RKO (cell line): ENCODE data around the gene CTPS2.
"Not testable (repeated sequence)": the region's sequence is repeated elsewhere in the genome, so short reads cannot be mapped to it uniquely, and the experiment has no call there.

Source experiments
- DNase-seq: peaks from one replicate; pipeline ENCODE4 v3.0.0-alpha.2; 2016; ENCODE audit warnings: low spot score

Gene CTPS2

DNA sequence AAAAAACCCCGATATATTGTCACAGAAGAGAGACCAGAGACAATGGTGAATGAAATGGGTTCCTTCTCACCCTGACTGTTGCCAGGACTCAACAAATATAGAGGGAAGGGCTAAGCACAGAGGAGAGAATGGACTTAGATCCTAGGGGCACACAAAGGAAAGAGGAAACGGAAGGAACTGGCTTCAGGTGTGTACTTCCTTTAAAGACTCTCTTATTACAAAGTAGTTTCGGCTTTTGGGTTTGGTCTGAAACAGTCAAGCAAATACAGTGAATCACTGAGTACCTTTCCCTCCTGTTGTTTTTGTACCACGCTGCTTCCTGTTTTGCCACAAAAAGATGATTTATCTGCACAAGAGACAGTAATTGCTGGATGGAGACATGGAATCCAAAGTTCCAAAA, 108.6 kb downstream of the CTPS2 start:
- DNase-seq = no peak

DNA sequence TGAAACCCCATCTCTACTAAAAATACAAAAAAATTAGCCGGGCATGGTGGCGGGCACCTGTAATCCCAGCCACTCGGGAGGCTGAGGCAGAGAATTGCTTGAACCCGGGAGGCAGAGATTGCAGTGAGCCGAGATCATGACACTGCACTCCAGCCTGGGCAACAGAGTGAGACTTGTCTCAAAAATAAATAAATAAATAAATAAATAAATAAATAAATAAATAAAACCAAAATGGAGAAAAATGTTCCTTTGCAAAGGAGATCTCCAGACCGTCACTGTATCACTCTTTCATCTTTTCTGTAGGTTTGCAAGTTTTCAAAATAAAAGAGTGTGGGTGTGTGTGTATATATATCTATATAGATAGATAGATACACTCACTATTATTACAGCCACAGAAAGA, 109.2 kb downstream of the CTPS2 start:
- not testable (repeated sequence) for DNase-seq

DNA sequence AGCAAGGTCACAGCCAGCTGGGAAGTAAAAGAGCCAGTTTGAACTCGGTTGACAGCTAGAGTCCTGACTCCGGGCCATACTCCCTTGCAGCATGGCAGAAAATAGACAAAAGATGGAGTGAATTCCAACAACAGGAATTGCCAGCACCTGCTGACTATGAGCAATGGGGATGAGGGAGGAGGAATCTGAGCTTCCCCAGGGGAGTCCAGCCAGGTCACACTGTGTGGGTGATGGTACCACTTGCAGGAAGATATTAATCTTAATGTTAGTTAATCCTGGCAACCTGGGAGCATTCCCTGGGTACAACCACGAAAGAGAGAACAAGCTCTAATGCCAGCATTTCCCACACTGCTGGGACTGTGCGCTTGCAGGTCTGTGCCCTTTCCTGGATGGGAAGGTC, 110.6 kb downstream of the CTPS2 start:
- no peak for DNase-seq

DNA sequence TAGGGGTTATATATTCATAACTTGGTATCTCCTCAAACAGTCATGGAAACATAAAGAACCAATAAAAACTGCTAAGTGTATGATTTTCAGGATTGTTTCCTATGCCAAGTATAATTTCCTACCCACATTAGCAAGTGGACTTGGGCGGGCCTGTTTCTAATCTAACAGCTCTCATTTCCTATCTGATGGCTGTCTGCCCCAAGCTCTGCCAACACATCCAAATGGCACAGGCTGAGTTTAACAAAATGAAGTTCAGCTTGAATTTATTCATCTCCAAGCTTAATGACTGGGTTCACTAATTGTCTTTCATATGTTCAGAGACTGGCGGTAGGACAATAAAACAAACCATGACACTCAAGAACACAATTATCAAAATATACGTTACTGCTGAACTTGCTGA, 118.0 kb downstream of the CTPS2 start:
- no peak for DNase-seq

DNA sequence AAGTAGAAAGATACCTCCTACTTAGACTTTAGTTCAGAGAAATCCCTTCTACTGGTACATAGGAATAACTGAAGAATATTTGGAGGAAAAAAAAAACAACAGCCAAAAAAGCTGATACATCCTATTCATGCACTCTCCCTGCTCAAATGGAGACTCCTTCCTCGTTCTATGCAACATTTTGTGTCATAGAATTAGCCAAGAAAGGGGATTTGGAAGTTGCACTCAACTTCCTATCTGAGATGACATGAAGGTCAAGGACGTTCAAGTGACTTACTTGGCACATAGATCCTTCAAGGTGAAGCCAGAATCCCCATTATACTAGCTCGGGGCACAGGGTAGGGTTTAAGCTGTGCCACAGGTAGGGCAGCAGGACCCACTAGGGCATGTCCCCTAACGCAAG, 118.7 kb downstream of the CTPS2 start:
- DNase-seq = no peak

DNA sequence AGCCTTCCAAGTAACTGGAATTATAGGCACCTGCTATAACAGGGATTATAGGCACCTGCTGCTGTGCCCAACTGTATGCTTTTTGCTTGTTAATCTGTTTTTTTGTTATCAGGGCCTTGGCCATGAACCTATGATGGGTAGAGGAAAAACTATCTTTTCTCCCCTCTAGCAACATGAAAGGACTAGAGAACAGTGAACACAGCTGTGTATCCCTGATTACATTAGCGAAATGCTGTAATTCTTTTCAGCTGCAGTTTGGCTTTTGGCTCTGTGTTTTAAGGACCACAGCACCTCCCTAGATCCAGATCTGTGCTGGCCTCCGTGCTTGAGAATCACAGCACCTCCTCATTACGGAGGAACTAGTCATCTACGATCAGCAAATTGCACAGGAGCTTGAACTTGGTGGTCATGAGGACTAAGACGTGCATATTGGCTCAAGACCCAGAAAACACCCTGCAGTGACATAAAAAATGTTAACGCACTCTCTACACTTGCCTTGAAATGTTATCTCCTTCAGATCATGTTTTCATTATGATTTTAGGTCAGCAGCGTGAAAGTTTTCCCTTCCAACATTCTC, 120.2 kb downstream of the CTPS2 start:
- no peak for DNase-seq

DNA sequence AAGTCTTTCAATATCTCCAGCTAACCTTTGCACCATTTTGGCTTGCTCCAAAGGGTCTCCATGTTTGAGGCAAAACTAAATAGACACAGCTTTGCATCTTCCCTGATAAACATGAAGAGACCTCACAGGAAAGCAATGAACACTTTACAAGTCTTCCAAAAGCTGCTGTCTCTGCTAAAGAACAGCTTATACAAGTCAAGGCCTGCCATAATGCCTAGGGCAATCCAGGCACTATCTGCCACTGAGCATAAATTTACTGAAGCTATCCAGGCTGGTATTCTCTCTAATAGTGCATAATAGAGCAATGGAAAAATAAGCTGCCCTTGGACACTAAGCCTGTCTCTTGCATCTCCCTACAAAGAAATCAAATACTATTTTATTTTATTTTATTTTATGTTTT, 122.6 kb downstream of the CTPS2 start:
- no peak for DNase-seq

DNA sequence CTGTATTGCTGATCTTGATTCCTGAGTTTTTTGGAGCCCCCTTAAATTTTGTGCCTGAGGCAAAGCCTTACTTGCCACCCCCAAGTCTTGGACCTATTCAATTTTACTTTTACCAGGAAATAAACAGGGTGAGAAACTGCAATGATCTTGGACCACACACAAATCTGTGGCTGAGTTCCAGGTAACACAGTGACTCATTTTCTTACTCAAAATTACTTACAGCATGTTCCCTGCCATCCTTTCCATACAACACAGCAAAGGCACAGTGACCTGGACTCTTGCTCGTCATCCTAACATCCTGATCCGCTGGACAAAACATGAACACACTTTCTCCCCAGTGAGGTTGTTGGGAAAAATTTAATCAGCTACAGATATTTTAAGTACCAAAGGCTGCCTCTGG, 123.3 kb downstream of the CTPS2 start:
- peak; percentile 28 for DNase-seq

DNA sequence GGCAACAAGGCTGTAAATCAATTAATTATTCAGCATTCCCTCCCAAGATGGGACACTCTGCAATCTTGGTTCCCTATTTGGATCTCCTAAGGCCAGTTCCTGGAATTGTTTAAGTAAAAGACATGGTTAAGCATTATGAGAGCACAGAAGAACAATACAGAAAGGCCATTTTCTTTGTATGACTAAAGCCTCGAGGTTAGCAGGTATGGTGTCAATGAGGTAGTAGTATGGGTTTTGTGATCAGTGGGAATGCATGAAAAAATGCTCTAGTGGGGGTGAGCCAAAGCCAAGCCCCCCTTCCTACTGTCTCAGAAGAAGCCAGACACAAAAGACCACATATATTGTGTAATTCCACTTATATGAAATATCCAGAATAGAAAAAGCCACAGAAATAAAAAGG, 124.2 kb downstream of the CTPS2 start:
- DNase-seq = no peak

DNA sequence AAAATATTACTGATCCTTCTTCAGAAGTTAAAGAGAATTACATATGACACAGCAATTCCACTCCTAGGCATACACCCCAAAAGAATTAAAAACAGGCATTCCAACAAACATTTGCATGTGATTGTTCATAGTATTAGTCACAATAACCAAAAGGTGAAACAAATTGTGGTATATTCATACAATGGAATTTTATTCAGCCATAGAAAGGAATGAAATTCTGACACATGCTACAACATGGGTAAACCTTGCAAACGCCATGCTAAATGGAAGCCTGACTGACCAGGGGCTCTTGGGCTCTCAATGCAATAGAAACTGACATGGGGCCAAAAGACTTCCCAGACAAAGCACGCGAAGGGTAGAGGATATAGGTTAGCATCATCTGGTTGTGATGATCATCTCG, 124.6 kb downstream of the CTPS2 start:
- DNase-seq = no peak

DNA sequence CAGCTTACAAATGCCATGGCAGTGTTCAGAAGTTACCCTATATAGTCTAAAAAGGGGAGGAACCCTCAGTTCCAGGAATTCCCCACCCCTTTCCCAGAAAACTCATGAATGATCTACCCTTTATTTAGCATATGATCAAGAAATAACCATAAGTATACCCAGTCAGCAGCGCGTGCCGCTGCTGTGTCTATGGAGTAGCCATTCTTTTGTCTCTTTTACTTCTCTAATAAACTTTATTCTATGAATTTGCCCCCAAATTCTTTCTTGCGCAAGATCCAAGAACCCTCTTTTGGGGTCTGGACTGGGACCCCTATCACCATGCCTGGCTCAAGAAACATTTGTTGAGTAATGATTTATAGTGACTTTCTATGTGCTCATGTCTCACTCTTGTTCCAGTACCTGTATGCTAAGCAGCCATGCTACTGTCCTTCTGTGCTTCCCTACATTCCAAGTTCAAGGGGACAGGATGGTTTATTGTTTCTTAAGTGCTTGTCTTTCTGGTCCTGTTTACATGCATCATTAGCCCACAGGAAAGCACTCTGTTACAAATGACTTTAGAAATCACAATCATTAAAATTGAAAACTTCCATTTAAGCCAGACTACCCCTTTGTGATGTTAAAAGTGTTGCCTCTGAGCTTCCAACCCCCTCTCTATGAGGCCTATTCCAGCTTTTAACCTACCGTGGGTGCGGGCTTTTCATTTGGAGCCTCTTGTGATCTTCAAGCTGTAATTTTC, 125.9 kb downstream of the CTPS2 start:
- no peak for DNase-seq

DNA sequence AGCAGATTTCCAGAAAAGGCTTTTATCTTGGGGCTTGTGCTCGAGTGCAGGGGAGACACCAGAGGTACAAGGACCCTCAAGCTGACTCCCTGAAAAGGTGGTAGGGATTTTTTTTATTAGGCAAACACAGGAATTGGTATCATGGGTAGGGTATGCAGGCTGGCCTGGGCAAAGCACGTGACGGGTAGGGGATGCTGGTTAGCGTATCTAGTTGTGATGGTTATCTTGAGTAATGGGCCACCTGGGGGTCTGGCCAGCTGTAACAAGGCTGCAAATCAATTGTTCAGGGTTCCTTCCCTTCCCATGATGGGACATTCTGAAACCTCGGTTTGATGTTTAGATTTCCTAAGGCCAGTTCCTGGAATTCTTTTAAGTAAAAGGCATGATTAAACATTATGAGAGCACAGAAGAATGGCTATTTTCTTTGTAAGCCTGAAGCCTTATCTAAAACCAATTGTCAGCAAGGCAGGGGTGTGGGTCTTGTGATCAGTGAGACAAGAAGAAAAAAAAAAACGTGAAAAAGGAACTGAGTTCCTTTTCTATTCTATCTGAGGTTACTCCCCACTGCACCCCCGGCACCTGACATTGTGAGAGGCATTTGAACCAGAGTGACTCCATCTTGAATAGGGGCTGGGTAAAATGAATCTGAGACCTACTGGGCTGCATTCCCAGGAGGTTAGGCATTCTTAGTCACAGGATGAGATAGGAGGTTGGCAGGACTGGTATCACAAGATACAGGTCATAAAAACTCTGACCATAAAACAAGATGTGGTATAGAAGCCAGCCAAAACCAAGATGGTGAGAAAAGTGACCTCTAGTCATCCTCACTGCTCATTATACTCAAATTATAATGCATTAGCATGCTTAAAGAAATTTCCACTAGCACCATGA, 126.7 kb downstream of the CTPS2 start:
- DNase-seq = no peak

DNA sequence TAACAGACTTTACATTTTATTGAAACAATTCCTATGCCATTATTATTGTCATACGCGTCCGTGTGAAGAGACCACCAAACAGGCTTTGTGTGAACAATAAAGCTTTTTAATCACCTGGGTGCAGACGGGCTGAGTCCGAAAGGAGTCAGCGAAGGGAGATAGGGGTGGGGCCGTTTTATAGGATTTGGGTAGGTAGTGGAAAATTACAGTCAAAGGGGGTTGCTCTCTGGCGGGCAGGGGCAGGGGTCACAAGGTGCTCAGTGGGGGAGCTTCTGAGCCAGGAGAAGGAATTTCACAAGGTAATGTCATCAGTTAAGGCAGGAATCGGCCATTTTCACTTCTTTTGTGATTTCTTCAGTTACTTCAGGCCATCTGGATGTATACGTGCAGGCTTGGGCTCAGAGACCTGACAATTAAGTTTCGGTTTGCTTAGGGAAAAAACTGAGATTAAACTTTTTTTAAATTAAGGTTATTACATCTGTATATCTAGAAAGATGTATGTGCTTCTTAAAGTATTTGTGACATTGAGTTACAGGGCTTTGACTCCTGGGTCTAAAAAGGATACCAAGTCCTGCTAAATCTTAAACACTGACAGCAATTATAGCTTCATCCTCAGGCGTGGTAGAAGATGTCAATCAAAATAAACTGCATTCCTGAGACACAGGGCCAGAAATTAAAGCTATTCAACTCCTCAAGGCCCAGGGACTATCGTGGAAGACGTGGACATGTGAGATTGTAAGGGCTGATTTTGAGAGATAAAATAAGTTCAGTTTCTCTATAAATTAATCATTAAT, 132.3 kb downstream of the CTPS2 start:
- not testable (repeated sequence) for DNase-seq

DNA sequence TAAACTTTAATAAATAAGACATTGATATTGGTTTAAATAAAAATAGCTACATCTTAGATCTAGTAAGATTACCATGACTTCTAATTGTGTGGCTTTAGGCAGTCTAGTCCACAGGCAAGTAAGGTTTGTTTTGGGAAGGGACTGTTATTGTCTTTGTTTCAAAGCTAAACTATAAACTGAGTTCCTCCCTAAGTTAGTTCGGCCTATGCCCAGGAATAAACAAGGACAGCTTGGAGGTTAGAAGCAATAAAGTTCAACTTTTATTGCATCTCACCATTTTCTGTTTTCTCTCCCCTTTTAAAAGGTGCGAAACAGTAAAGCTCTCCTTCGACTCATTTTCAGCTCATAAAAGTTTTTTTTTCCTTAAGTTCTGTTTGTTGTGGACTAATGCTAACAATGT, 133.0 kb downstream of the CTPS2 start:
- no peak for DNase-seq

DNA sequence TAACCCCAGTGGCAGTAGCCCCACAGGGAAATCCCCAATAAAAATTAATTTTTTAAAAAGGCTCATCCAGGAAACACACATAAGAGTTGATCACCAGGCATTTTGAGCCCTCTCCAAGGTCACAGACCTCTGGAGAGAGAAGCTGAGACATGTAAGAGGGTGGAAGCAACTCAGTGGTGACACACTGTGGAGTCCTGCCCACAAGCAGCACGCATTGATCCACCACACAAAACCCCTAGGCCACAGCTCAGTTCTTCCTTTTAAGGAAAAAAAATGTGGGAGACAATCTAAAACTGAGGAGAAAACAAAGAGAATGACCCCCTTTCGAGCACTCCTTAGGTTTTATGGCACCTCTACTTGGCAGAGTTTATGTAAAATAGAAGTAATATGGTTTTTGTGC, 134.3 kb downstream of the CTPS2 start:
- peak; percentile 9 for DNase-seq

DNA sequence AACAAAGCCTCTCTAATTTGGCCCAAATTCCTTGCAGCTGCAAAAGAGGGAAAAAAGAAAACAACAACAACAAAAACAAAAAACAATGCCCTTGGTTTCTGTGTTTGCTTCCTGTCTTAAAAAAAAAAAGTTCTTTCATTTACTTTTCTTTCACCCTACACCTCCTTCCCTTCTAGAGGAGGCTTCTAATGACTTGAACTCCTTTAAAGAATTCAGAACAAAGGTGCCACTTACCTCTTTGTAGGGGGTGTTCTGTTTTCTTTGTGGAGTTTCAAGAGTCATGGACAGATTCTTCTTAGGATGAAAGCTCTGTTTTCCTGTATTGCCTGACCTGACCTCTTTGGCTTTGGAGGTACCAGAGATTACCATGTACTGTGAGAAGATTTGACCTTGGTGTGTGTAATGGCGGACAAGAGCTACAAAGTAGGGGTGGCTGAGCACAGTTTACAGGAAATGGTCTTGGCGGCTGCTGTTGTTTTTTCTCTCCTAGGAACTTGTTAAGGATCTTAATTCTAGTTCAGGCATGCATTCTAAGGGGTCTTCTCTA, 134.9 kb downstream of the CTPS2 start:
- no peak for DNase-seq

DNA sequence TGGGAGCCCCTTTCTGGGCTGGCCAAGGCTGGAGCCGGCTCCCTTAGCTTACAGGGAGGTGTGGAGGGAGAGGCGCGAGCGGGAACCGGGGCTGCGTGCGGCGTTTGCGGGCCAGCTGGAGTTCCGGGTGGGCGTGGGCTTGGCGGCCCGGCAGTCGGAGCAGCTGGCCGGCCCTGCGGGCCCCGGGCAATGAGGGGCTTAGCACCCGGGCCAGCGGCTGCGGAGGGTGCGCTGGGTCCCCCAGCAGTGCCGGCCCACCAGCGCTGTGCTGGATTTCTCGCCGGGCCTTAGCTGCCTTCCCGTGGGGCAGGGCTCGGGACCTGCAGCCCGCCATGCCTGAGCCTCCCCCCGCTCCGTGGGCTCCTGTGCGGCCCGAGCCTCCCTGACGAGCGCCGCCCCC, 137.1 kb downstream of the CTPS2 start:
- not testable (repeated sequence) for DNase-seq

DNA sequence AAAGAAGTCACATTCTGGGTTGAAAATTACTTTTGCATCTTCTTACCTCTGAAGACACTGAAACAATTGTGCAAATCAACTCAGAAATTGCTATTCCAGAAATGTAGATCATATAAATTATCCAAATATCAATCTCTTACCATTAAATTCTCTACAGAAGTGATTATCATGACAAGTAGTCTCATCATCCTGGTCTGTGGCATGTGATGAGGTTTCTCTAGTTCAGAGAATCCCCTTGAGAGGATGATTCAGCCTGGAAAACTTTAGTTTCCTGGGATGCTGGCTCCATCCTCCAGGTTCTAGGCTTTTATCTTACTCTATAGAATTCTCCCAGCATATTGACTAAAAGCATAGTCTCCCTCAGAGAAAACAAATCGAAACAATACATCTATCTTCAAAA, 138.7 kb downstream of the CTPS2 start:
- DNase-seq = no peak

DNA sequence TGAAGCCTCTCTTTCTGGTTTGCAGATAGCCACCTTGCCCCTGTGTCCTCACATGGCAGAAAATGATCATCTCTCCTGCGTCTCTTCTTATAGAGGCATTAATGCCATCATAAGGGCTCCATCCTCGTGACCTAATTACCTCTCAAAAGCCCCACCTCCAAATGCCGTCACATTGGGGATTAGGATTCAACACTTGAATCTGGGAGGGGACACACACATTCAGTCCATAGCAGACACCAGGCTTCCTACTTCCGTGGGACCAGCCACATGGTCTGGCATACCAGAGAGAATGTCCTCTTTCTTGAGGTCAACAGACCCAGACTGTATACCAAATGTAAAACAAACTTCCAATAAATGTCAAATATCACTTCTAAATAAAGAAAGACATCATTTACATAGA, 144.8 kb downstream of the CTPS2 start:
- DNase-seq = no peak

DNA sequence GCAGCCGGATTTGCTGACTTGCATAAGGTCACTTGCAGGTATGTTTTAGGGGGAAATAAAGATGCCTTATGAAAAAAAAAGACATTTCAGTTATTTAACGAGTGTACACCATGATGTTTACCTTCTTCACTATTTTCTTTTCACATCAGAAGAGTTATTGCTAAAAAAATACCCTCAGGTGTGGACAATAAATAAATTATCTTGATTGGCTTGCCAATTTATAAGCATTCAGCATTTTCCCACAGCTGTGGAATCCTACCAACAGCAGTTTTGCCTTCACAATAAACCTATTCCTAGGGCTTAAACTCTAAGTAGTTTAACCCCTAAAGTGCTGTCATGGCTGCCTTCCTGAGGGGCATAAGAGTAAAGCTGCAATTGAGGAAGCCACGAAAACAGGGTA, 145.9 kb downstream of the CTPS2 start:
- no peak for DNase-seq

DNA sequence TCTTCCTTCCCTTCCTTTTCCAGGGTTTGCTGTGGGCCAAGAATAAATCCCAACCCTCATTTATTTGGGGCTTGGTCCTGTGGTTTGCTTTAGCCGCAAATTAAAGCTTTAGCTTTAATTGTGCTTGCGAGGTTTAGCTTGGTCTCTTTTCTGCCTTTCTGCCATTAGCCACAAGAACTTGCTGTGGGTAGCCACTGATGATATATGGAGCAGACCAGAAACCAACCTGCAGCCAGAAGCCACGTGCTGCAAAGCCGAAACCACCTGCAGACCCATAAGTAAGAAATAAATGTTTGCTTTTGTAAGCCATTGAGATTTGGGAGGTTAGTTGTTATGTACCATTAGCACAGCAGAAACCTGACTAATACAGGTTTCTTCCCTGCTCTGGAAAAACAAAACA, 152.3 kb downstream of the CTPS2 start:
- no peak for DNase-seq

DNA sequence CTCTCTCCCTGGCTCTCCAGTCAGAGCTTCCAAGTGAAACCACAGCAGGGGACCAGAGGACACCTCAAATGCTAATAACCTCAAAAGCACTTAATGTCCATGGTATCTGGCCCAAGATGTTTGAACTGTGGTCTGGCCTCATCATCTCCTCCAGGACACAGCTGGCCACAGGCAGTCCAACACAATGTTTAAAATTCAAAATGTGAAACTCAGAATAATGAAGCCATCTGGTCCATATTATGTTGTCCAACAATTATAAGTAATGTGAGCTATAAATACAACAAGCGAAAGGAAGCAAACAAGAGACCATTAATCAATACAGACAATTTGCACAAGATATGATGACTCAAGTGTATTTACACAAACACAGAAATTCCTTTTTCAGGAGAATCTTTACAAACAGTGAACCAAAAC, 153.3 kb downstream of the CTPS2 start:
- DNase-seq = no peak
